ACHN (cell line): ENCODE measurements around the gene TREM2.
"Not testable (repeated sequence)": the region's sequence is repeated elsewhere in the genome, so short reads cannot be mapped to it uniquely, and the experiment has no call there.

Experiments
- DNase-seq: peaks from one replicate; pipeline ENCODE4 v3.0.0-alpha.2; 2015
- in situ Hi-C: cut with HindIII; loops from 2 replicates; pipeline ENCODE4 v1.10.0; 2017; ENCODE audit warnings: low sequenced_read_pairs, low pct_ligation_motif_present, low pct_unique_long_range_greater_than_20kb

TREM2 gene

GRCh38 chr6:41115027-41115426 is 47.9 kb downstream of the TREM2 start:
- in situ Hi-C loops, DNase-seq: not testable (repeated sequence)

- no peak for DNase-seq
- in situ Hi-C loops, result no loop called here
Observed at GRCh38 chr6:41111017-41111416, 51.9 kb downstream of the TREM2 start.
